Endothelial cell of umbilical vein (primary cell): ENCODE results near the gene ABLIM2. TPM values are rescaled to one million over a fixed set of nuclear protein-coding genes. Genes with fewer than 3 reads are reported as not detected.

Experiments used
- BruUV-seq: library from RNA; stranded (reverse); fragments of 400-500 nt; replicated peaks from 2 replicates; lab custom pipeline; 2021; lab: Mats Ljungman, UMichigan
- CTCF ChIA-PET: fragments of 300-600, 350-600 bp; sonication (Branson Sonifier 250); formaldehyde crosslinking; loops from one replicate; lab custom pipeline; 2021; ENCODE audit warnings: antibody characterized with exemption, inconsistent platforms; lab: Charles Lee
- POLR2A ChIA-PET: fragments of 300-600, 350-600 bp; sonication (Branson Sonifier 250); formaldehyde crosslinking; loops from one replicate; lab custom pipeline; 2021; ENCODE audit warnings: antibody characterized with exemption, inconsistent platforms; lab: Charles Lee
- DNase-seq: peaks from one replicate; pipeline ENCODE4 v3.0.0-alpha.2; 2011; ENCODE audit warnings: low read depth, low spot score
- FAIRE-seq: peaks from 2 replicates; lab custom pipeline; 2011; peaks lifted over from hg19 to GRCh38; lab: Jason Lieb, UNC
- H2AFZ ChIP-seq: 2 replicates; pipeline ENCODE4 v1.6.0; 2012; ENCODE audit warnings: low read depth, low read length, control low read depth, inconsistent platforms
- H3K27ac ChIP-seq: 2 replicates; pipeline ENCODE4 v1.5.1; 2011; ENCODE audit warnings: low read depth, mild to moderate bottlenecking, control low read depth, low read length, moderate library complexity; ENCODE audit not compliant: insufficient read depth
- H3K27me3 ChIP-seq, 2 experiments: 2 replicates each; pipeline versions ENCODE4 v1.6.0 to v1.6.1; 2011; ENCODE audit warnings: low read length in 2 of 2, mixed read lengths in 1 of 2; ENCODE audit not compliant: control insufficient read depth in 2 of 2, insufficient read depth in 2 of 2
- H3K36me3 ChIP-seq, 2 experiments: 2 replicates in 1 of 2; 3 replicates in 1 of 2; pipeline ENCODE4 v1.5.1; 2011; ENCODE audit warnings: low read length in 2 of 2, mild to moderate bottlenecking in 1 of 2, moderate library complexity in 1 of 2; ENCODE audit not compliant: control insufficient read depth in 2 of 2, insufficient read depth in 2 of 2; ENCODE audit errors: extremely low read depth in 1 of 2
- H3K4me1 ChIP-seq: 3 replicates; pipeline ENCODE4 v1.5.1; 2011; ENCODE audit warnings: mild to moderate bottlenecking, low read length; ENCODE audit not compliant: control insufficient read depth, insufficient read depth; ENCODE audit errors: extremely low read depth
- H3K4me2 ChIP-seq: 2 replicates; pipeline ENCODE4 v1.6.1; 2011; ENCODE audit warnings: low read length, control low read depth, mixed read lengths; ENCODE audit not compliant: insufficient read depth
- H3K4me3 ChIP-seq, 3 experiments: fragments of 200-600 bp in 1 of 3; sonication (generic), shearing (Covaris generic) in 1 of 3; replicated peaks in 1 of 3; 2 replicates each; pipeline ENCODE4 v1.5.1; 2011 to 2016; ENCODE audit warnings: control low read depth in 3 of 3, low read length in 3 of 3, mild to moderate bottlenecking in 2 of 3, inconsistent platforms in 1 of 3, low read depth in 1 of 3, moderate library complexity in 1 of 3; ENCODE audit not compliant: insufficient read depth in 1 of 3
- H3K79me2 ChIP-seq: 2 replicates; pipeline ENCODE4 v1.6.0; 2012; ENCODE audit warnings: low read length, inconsistent platforms; ENCODE audit not compliant: control insufficient read depth, insufficient read depth
- H3K9ac ChIP-seq: replicated peaks from 2 replicates; pipeline ENCODE3; 2011; ENCODE audit warnings: low read length, control low read depth; ENCODE audit not compliant: insufficient read depth; ENCODE audit errors: extremely low read depth
- H3K9me1 ChIP-seq: replicated peaks from 3 replicates; pipeline ENCODE4 v1.6.0; 2011; ENCODE audit warnings: mild to moderate bottlenecking, low read length; ENCODE audit not compliant: control insufficient read depth, insufficient read depth; ENCODE audit errors: extremely low read depth
- H3K9me3 ChIP-seq: replicated peaks from 2 replicates; pipeline ENCODE4 v1.5.1; 2012; ENCODE audit warnings: low read length, inconsistent platforms; ENCODE audit not compliant: control insufficient read depth, insufficient read depth
- H4K20me1 ChIP-seq: replicated peaks from 2 replicates; pipeline ENCODE3; 2011; ENCODE audit warnings: mild to moderate bottlenecking, low read length; ENCODE audit not compliant: control insufficient read depth, insufficient read depth; ENCODE audit errors: extremely low read depth
- CTCF ChIP-seq, 2 donors: IDR thresholded peaks; 1 replicate in 1 of 2; 2 replicates in 1 of 2; pipeline ENCODE4 v1.5.1; 2011; ENCODE audit warnings: low read length in 2 of 2, mild to moderate bottlenecking in 2 of 2, moderate library complexity in 2 of 2, control low read depth in 1 of 2, inconsistent platforms in 1 of 2, low read depth in 1 of 2; ENCODE audit not compliant: insufficient read depth in 1 of 2; ENCODE audit errors: extremely low read depth in 1 of 2
- EZH2 ChIP-seq: IDR thresholded peaks from 2 replicates; pipeline ENCODE4 v1.6.1; 2012; ENCODE audit warnings: borderline replicate concordance, low read depth, mild to moderate bottlenecking, moderate library complexity, low read length, inconsistent platforms; ENCODE audit not compliant: severe bottlenecking
- FOS ChIP-seq: IDR thresholded peaks from 2 replicates; pipeline ENCODE4 v1.6.1; 2011; ENCODE audit warnings: mild to moderate bottlenecking, low read length, moderate library complexity, borderline replicate concordance; ENCODE audit not compliant: insufficient read depth
- GATA2 ChIP-seq: IDR thresholded peaks from 2 replicates; pipeline ENCODE4 v1.7.0; 2011; ENCODE audit warnings: low read depth, mild to moderate bottlenecking, moderate library complexity, mixed read lengths, low read length; ENCODE audit not compliant: insufficient read length, insufficient read depth
- JUN ChIP-seq: IDR thresholded peaks from 2 replicates; pipeline ENCODE4 v1.6.1; 2011; ENCODE audit warnings: borderline replicate concordance, low read depth; ENCODE audit not compliant: insufficient read length, insufficient read depth
- MYC ChIP-seq: IDR thresholded peaks from one replicate; pipeline ENCODE4 v1.6.1; 2011; ENCODE audit warnings: mild to moderate bottlenecking, low read depth, low read length
- POLR2A ChIP-seq: IDR thresholded peaks from 2 replicates; pipeline ENCODE4 v1.6.1; 2012; ENCODE audit warnings: low read depth, mild to moderate bottlenecking, control low read depth, low read length
- POLR2AphosphoS5 ChIP-seq: IDR thresholded peaks from 2 replicates; pipeline ENCODE4 v1.6.1; 2012; ENCODE audit warnings: low read depth, mild to moderate bottlenecking, control low read depth, low read length, moderate library complexity; ENCODE audit not compliant: insufficient read depth
- dilution Hi-C: fragments of 300-500 bp; cut with MboI; formaldehyde crosslinking; loops from one replicate; pipeline ENCODE4 v1.15.0; 2019; ENCODE audit warnings: low sequenced_read_pairs; ENCODE audit not compliant: extremely low pct_ligation_motif_present
- intact Hi-C: fragments of 100-400 bp; cut with micrococcal nuclease; formaldehyde crosslinking; loops from one replicate; pipeline ENCODE4 v1.10.0; 2022
- polyA plus RNA-seq, 4 experiments: library from polyadenylated mRNA; depleted of rRNA in 3 of 4; stranded (reverse) in 3 of 4; unstranded in 1 of 4; fragments of >200 nt; gene quantifications; 2 replicates each; pipeline versions ENCODE4 v1.2.1 to v1.2.3, GENCODE V29; 2011 to 2012; ENCODE audit warnings: missing spikeins in 1 of 4
- total RNA-seq: library from RNA; stranded (reverse); gene quantifications from 2 replicates; pipeline ENCODE4 v1.2.3, GENCODE V29; 2021
- TF ChIP-seq, protein P1 (sequence below): IDR thresholded peaks from 2 replicates; pipeline ENCODE4 v1.6.1; 2011; ENCODE audit not compliant: insufficient read depth, insufficient read length

The ABLIM2 gene
- total and polyA plus RNA-seq, 2 donors (not counting 3 experiments of a cell fraction or from before 2014, with no cell fraction given), result 0.28 to 0.66 TPM

DNA sequence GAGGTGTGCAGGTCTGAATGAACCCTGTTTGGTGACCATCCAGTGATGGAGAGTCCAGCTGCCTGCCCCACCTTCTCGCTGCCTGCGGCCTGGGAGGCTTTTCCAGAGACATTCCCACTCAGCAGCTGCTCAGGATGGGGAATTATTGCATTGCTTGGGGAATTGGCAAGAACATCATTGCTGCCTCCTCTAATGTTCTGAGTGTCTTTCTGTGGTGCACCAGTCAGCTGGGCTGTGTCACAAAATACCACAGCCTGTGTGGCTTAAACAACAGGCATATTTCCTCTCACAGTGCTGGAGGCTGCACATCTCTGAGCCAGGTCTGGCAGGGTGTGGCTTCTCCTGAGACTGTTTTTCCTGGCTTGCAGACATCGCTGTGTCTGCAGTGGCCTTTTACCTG lies 132.2 kb downstream of the ABLIM2 start:
- intact Hi-C loops (no loop called here), dilution Hi-C loops (no loop called here)
- Histone ChIP-seq H3K9me1 (no peaks in the 10 kb centered on the region), H3K27me3 (peaks cover 0 to 2% of the 10 kb centered on the region in 2 experiments), H3K9me3 (no peaks in the 10 kb centered on the region), H3K27ac (no peak overlapping the region), H4K20me1 (no peaks in the 10 kb centered on the region), H3K9ac (no peak overlapping the region), H3K36me3 (no peaks in the 10 kb centered on the region), H3K79me2 (no peaks in the 10 kb centered on the region), H2AFZ (no peak overlapping the region), H3K4me3 (no peak overlapping the region), H3K4me1 (no peaks in the 10 kb centered on the region), H3K4me2 (no peak overlapping the region)
- CTCF ChIA-PET, result no interaction called here
- BruUV-seq, result no TSS peak
- FAIRE-seq (no peak), DNase-seq (no peak)
- POLR2A ChIA-PET, result no interaction called here
- TF ChIP-seq CTCF (IDR thresholded peaks at IDR 0.05; ENCODE audit: extremely low read depth in 1 of 2, insufficient read depth in 1 of 2, low read depth in 1 of 2, low read length in 2 of 2) (no peak), POLR2A (no peak)

GRCh38 chr4:8025668-8026067 lies 132.9 kb downstream of the ABLIM2 start:
- no TSS peak for BruUV-seq
- Histone ChIP-seq H3K4me3 (no peak overlapping the region), H3K9me3 (no peaks in the 10 kb centered on the region), H3K9ac (no peak overlapping the region), H3K4me2 (no peak overlapping the region), H3K9me1 (no peaks in the 10 kb centered on the region), H3K79me2 (no peaks in the 10 kb centered on the region), H3K27ac (no peak overlapping the region), H3K4me1 (no peaks in the 10 kb centered on the region), H3K36me3 (no peaks in the 10 kb centered on the region), H3K27me3 (peaks cover 0 to 2% of the 10 kb centered on the region in 2 experiments), H2AFZ (no peak overlapping the region), H4K20me1 (no peaks in the 10 kb centered on the region)
- POLR2A ChIA-PET, result no interaction called here
- TF ChIP-seq GATA2, result no peak
- no peak for TF ChIP-seq MYC
- TF ChIP-seq POLR2AphosphoS5, result no peak
- no peak for TF ChIP-seq CTCF (IDR thresholded peaks at IDR 0.05; ENCODE audit: extremely low read depth in 1 of 2, insufficient read depth in 1 of 2, low read depth in 1 of 2, low read length in 2 of 2)
- TF ChIP-seq FOS, result no peak
- TF ChIP-seq JUN, result no peak
- TF ChIP-seq EZH2, result no peak
- no peak for TF ChIP-seq POLR2A
- TF ChIP-seq, protein P1, sequence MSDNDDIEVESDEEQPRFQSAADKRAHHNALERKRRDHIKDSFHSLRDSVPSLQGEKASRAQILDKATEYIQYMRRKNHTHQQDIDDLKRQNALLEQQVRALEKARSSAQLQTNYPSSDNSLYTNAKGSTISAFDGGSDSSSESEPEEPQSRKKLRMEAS, result no peak
- dilution Hi-C loops, result no loop called here
- intact Hi-C loops, result no loop called here
- CTCF ChIA-PET, result no interaction called here
- DNase-seq (no peak), FAIRE-seq (no peak)
